ENCODE data around the gene SLC45A3.

Gene SLC45A3

GRCh38 chr1:205709640-205710039, 29.3 kb upstream of the SLC45A3 start:
- Mint-ChIP-seq H3K4me1 (peaks cover 21 to 39% of the 10 kb centered on the region in 2 donors), H3K4me3 (no peak overlapping the region), H3K9me3 (no peaks in the 10 kb centered on the region), H3K27ac (no peak overlapping the region), H3K36me3 (peaks cover 8 to 34% of the 10 kb centered on the region in 2 donors), H3K27me3 (no peaks in the 10 kb centered on the region)
- ATAC-seq (replicated peaks) = no peak
- DNase-seq = no peak

GRCh38 chr1:205709059-205709398, 28.7 kb upstream of the SLC45A3 start:
- H3K4me1 Mint-ChIP-seq = peaks cover 22 to 40% of the 10 kb centered on the region in 2 donors
- ATAC-seq (replicated peaks) = no peak
- H3K4me3 Mint-ChIP-seq = no peak overlapping the region
- peaks cover 8 to 33% of the 10 kb centered on the region in 2 donors for H3K36me3 Mint-ChIP-seq
- no peaks in the 10 kb centered on the region for H3K27me3 Mint-ChIP-seq
- DNase-seq = no peak
- no peak overlapping the region for H3K27ac Mint-ChIP-seq
- H3K9me3 Mint-ChIP-seq = no peaks in the 10 kb centered on the region

GRCh38 chr1:205706601-205707502, 26.5 kb upstream of the SLC45A3 start:
- Mint-ChIP-seq H3K9me3 (no peaks in the 10 kb centered on the region), H3K4me1 (peaks cover 29 to 51% of the 10 kb centered on the region in 2 donors), H3K27ac (no peak overlapping the region), H3K4me3 (no peak overlapping the region), H3K27me3 (no peaks in the 10 kb centered on the region), H3K36me3 (peaks cover 19 to 46% of the 10 kb centered on the region in 2 donors)
- no peak for DNase-seq
- ATAC-seq (replicated peaks) = no peak

GRCh38 chr1:205704903-205705302, 24.6 kb upstream of the SLC45A3 start:
- H3K27ac Mint-ChIP-seq = peak overlapping the region; percentile 7
- peak; percentile 19 to 20 for ATAC-seq (replicated peaks)
- no peak for DNase-seq
- no peaks in the 10 kb centered on the region for H3K9me3 Mint-ChIP-seq
- H3K36me3 Mint-ChIP-seq = peaks cover 21 to 53% of the 10 kb centered on the region in 2 donors
- peaks cover 21 to 51% of the 10 kb centered on the region in 2 donors for H3K4me1 Mint-ChIP-seq
- H3K4me3 Mint-ChIP-seq = peak overlapping the region in 1 of 2 donors; percentile 27
- H3K27me3 Mint-ChIP-seq = no peaks in the 10 kb centered on the region

- peaks cover 19 to 51% of the 10 kb centered on the region in 2 donors for H3K4me1 Mint-ChIP-seq
- no peak for DNase-seq
- H3K9me3 Mint-ChIP-seq = no peaks in the 10 kb centered on the region
- no peaks in the 10 kb centered on the region for H3K27me3 Mint-ChIP-seq
- peak overlapping the region in 1 of 2 donors; percentile 22 for H3K4me3 Mint-ChIP-seq
- H3K27ac Mint-ChIP-seq = no peak overlapping the region
- H3K36me3 Mint-ChIP-seq = peaks cover 19 to 50% of the 10 kb centered on the region in 2 donors
- ATAC-seq (replicated peaks) = no peak
Measured at GRCh38 chr1:205703072-205703471, 22.8 kb upstream of the SLC45A3 start.

GRCh38 chr1:205701891-205702290, 21.6 kb upstream of the SLC45A3 start:
- H3K4me1 Mint-ChIP-seq = peaks cover 23 to 47% of the 10 kb centered on the region in 2 donors
- H3K27ac Mint-ChIP-seq = no peak overlapping the region
- no peaks in the 10 kb centered on the region for H3K27me3 Mint-ChIP-seq
- DNase-seq (no peak), ATAC-seq (replicated peaks) (no peak)
- H3K9me3 Mint-ChIP-seq = no peaks in the 10 kb centered on the region
- H3K4me3 Mint-ChIP-seq = no peak overlapping the region
- H3K36me3 Mint-ChIP-seq = peaks cover 19 to 54% of the 10 kb centered on the region in 2 donors

GRCh38 chr1:205701420-205701819, 21.1 kb upstream of the SLC45A3 start:
- ATAC-seq (replicated peaks) (no peak), DNase-seq (no peak)
- H3K4me3 Mint-ChIP-seq = no peak overlapping the region
- peaks cover 20 to 50% of the 10 kb centered on the region in 2 donors for H3K36me3 Mint-ChIP-seq
- no peak overlapping the region for H3K27ac Mint-ChIP-seq
- H3K27me3 Mint-ChIP-seq = no peaks in the 10 kb centered on the region
- no peaks in the 10 kb centered on the region for H3K9me3 Mint-ChIP-seq
- peaks cover 20 to 42% of the 10 kb centered on the region in 2 donors for H3K4me1 Mint-ChIP-seq

- peak overlapping the region; percentile 77 for H3K27ac Mint-ChIP-seq
- H3K36me3 Mint-ChIP-seq = peaks cover 22 to 48% of the 10 kb centered on the region in 2 donors
- ATAC-seq (replicated peaks) (no peak), DNase-seq (no peak)
- peaks cover 20 to 40% of the 10 kb centered on the region in 2 donors for H3K4me1 Mint-ChIP-seq
- no peaks in the 10 kb centered on the region for H3K9me3 Mint-ChIP-seq
- no peak overlapping the region for H3K4me3 Mint-ChIP-seq
- no peaks in the 10 kb centered on the region for H3K27me3 Mint-ChIP-seq
Measured at GRCh38 chr1:205700865-205701401, 20.6 kb upstream of the SLC45A3 start.

GRCh38 chr1:205699416-205699815, 19.1 kb upstream of the SLC45A3 start:
- Mint-ChIP-seq H3K4me1 (peaks cover 13 to 30% of the 10 kb centered on the region in 2 donors), H3K27me3 (no peaks in the 10 kb centered on the region), H3K9me3 (no peaks in the 10 kb centered on the region), H3K36me3 (peaks cover 20 to 40% of the 10 kb centered on the region in 2 donors), H3K27ac (no peak overlapping the region), H3K4me3 (no peak overlapping the region)
- ATAC-seq (replicated peaks) (no peak), DNase-seq (no peak)

GRCh38 chr1:205698921-205699320, 18.6 kb upstream of the SLC45A3 start:
- ATAC-seq (replicated peaks) = no peak

GRCh38 chr1:205693421-205693991, 13.2 kb upstream of the SLC45A3 start:
- Mint-ChIP-seq H3K4me3 (peak overlapping the region in 1 of 2 donors; percentile 41), H3K27me3 (peaks cover 0 to 8% of the 10 kb centered on the region in 2 donors), H3K4me1 (peaks cover 14 to 20% of the 10 kb centered on the region in 2 donors), H3K9me3 (no peaks in the 10 kb centered on the region), H3K27ac (peak overlapping the region; percentile 32), H3K36me3 (peaks cover 3 to 8% of the 10 kb centered on the region in 2 donors)
- DNase-seq (no peak), ATAC-seq (replicated peaks) (peak; percentile 71 to 76)

More at GRCh38 chr1:205698921-205699320, 18.6 kb upstream of the SLC45A3 start:
- no peak for DNase-seq
- H3K4me1 Mint-ChIP-seq = peaks cover 11 to 25% of the 10 kb centered on the region in 2 donors
- no peak overlapping the region for H3K27ac Mint-ChIP-seq
- peaks cover 20 to 40% of the 10 kb centered on the region in 2 donors for H3K36me3 Mint-ChIP-seq
- H3K9me3 Mint-ChIP-seq = no peaks in the 10 kb centered on the region
- no peak overlapping the region for H3K4me3 Mint-ChIP-seq
- no peaks in the 10 kb centered on the region for H3K27me3 Mint-ChIP-seq

- Mint-ChIP-seq H3K27me3 (peaks cover 0 to 8% of the 10 kb centered on the region in 2 donors), H3K4me3 (no peak overlapping the region), H3K4me1 (peaks cover 15 to 25% of the 10 kb centered on the region in 2 donors), H3K36me3 (peaks cover 3 to 6% of the 10 kb centered on the region in 2 donors), H3K27ac (no peak overlapping the region), H3K9me3 (no peaks in the 10 kb centered on the region)
- ATAC-seq (replicated peaks) = no peak
- no peak for DNase-seq
Measured at GRCh38 chr1:205692423-205692822, 12.1 kb upstream of the SLC45A3 start.

- Mint-ChIP-seq H3K36me3 (no peaks in the 10 kb centered on the region), H3K27ac (no peak overlapping the region), H3K9me3 (no peaks in the 10 kb centered on the region), H3K27me3 (peaks cover 0 to 8% of the 10 kb centered on the region in 2 donors), H3K4me3 (no peak overlapping the region), H3K4me1 (peaks cover 12 to 26% of the 10 kb centered on the region in 2 donors)
- ATAC-seq (replicated peaks) (no peak), DNase-seq (no peak)
Measured at GRCh38 chr1:205690122-205690756, 9.9 kb upstream of the SLC45A3 start.

GRCh38 chr1:205689479-205689878, 9.2 kb upstream of the SLC45A3 start:
- H3K27me3 Mint-ChIP-seq = peaks cover 0 to 8% of the 10 kb centered on the region in 2 donors
- ATAC-seq (replicated peaks) (no peak), DNase-seq (no peak)
- no peak overlapping the region for H3K4me3 Mint-ChIP-seq
- H3K9me3 Mint-ChIP-seq = no peaks in the 10 kb centered on the region
- no peaks in the 10 kb centered on the region for H3K36me3 Mint-ChIP-seq
- H3K27ac Mint-ChIP-seq = no peak overlapping the region
- H3K4me1 Mint-ChIP-seq = peaks cover 12 to 26% of the 10 kb centered on the region in 2 donors

Data from stimulated activated naive B cell treated with anti-CD40 and anti-IgM and Interleukin-4, amounts not matched to agents 10 μg/mL and 1 μg/mL and 100 μg/mL, for 72 hours (primary cell).